Ramos (cell line): ENCODE measurements around the gene FOLR3.
"Not testable (repeated sequence)": the region's sequence is repeated elsewhere in the genome, so short reads cannot be mapped to it uniquely, and the experiment has no call there.

ENCODE experiments used
- in situ Hi-C: fragments of 300-500 bp; cut with MboI; formaldehyde crosslinking; loops from one replicate; pipeline ENCODE4 v1.14.3; 2022; ENCODE audit warnings: low sequenced_read_pairs; ENCODE audit not compliant: unreplicated experiment

The FOLR3 gene

GRCh38 chr11:72135473-72135872 lies at the start of gene FOLR3:
Gene FOLR3, plus strand, starts transcription at chr11:72135725. Its CDS starts 228 bp downstream, at chr11:72135953.
- in situ Hi-C loops, result not testable (repeated sequence)

- in situ Hi-C loops, result no loop called here
These were observed 47.3 kb upstream of the FOLR3 start for GRCh38 chr11:72088076-72088808.

GRCh38 chr11:72091292-72091691 lies 44.2 kb upstream of the FOLR3 start:
- in situ Hi-C loops, result loop anchor here (5.0 kb wide), 1 partner anchor 64 kb away; no protein-coding TSS in a partner anchor

GRCh38 chr11:72098741-72099140 lies 36.8 kb upstream of the FOLR3 start:
- in situ Hi-C loops, result no loop called here

GRCh38 chr11:72100009-72100408 lies 35.5 kb upstream of the FOLR3 start:
- in situ Hi-C loops, result no loop called here

- in situ Hi-C loops, result no loop called here
These were observed 35.1 kb upstream of the FOLR3 start for GRCh38 chr11:72100462-72100861.

GRCh38 chr11:72102162-72102561 lies 33.4 kb upstream of the FOLR3 start:
- in situ Hi-C loops, result no loop called here

GRCh38 chr11:72102631-72102945 lies 32.9 kb upstream of the FOLR3 start:
- in situ Hi-C loops, result no loop called here

GRCh38 chr11:72102946-72103753 lies 32.4 kb upstream of the FOLR3 start, which contains the start of gene LAMTOR1:
Gene LAMTOR1, minus strand, starts transcription at chr11:72103297. Its CDS starts 73 bp downstream, at chr11:72103224.
- in situ Hi-C loops, result no loop called here

- in situ Hi-C loops, result no loop called here
These were observed 31.8 kb upstream of the FOLR3 start for GRCh38 chr11:72103754-72104167.

- in situ Hi-C loops, result no loop called here
These were observed 29.6 kb upstream of the FOLR3 start, which contains the start of gene TOMT for GRCh38 chr11:72105888-72106287. Gene TOMT, plus strand, starts transcription at chr11:72105924. Its CDS starts 28 bp downstream, at chr11:72105952.

- in situ Hi-C loops, result no loop called here
These were observed 24.0 kb upstream of the FOLR3 start for GRCh38 chr11:72111300-72112142.

GRCh38 chr11:72112143-72112977 lies 23.2 kb upstream of the FOLR3 start, which contains the start of gene ANAPC15:
Gene ANAPC15, minus strand, starts transcription at chr11:72112695. Its CDS starts 1,419 bp downstream, at chr11:72111276.
- in situ Hi-C loops, result no loop called here

GRCh38 chr11:72112978-72113808 lies 22.3 kb upstream of the FOLR3 start:
- in situ Hi-C loops, result no loop called here

- in situ Hi-C loops, result no loop called here
These were observed 21.0 kb upstream of the FOLR3 start for GRCh38 chr11:72114570-72114969.

- in situ Hi-C loops, result no loop called here
These were observed 19.3 kb upstream of the FOLR3 start for GRCh38 chr11:72116019-72116755.

- in situ Hi-C loops, result no loop called here
These were observed 16.3 kb upstream of the FOLR3 start for GRCh38 chr11:72119198-72119597.

GRCh38 chr11:72120930-72121329 lies 14.6 kb upstream of the FOLR3 start:
- in situ Hi-C loops, result no loop called here
